Progenitor cell of endocrine pancreas (in vitro differentiated cells): ENCODE data around the gene CDC42SE1. TPM values are rescaled to one million over a fixed set of nuclear protein-coding genes. Genes with fewer than 3 reads are reported as not detected.

Experiments
- DNase-seq: peaks from one replicate; pipeline ENCODE4 v3.0.0; 2021; ENCODE audit warnings: low spot score; ENCODE audit not compliant: unreplicated experiment
- H3K27ac Mint-ChIP-seq: 2 replicates; pipeline ENCODE4 v1.8.0; 2021; ENCODE audit warnings: mild to moderate bottlenecking, moderate library complexity, mixed read lengths
- H3K27me3 Mint-ChIP-seq: 2 replicates; pipeline ENCODE4 v1.8.0; 2021; ENCODE audit warnings: mixed read lengths
- H3K36me3 Mint-ChIP-seq: 2 replicates; pipeline ENCODE4 v1.8.0; 2022; ENCODE audit warnings: mixed read lengths; ENCODE audit not compliant: insufficient read depth
- H3K4me1 Mint-ChIP-seq: 2 replicates; pipeline ENCODE4 v1.8.0; 2021; ENCODE audit warnings: low read depth, mixed read lengths
- H3K4me3 Mint-ChIP-seq: 2 replicates; pipeline ENCODE4 v1.8.0; 2021; ENCODE audit warnings: low read depth, mild to moderate bottlenecking, moderate library complexity, mixed read lengths
- H3K9me3 Mint-ChIP-seq: 2 replicates; pipeline ENCODE4 v1.8.0; 2021; ENCODE audit warnings: low read depth, mixed read lengths
- total RNA-seq: library from RNA; stranded (reverse); gene quantifications from 2 replicates; pipeline ENCODE4 v1.2.1, GENCODE V29; 2021
- TF ChIP-seq, protein P1 (sequence below): fragments of 200-600 bp; sonication (generic); IDR thresholded peaks from one replicate; pipeline ENCODE4 v1.5.0; 2021; ENCODE audit warnings: antibody characterized with exemption, mild to moderate bottlenecking; ENCODE audit not compliant: unreplicated experiment

Gene CDC42SE1
- total RNA-seq, 1 donor from 2014 or later: 101 TPM

DNA sequence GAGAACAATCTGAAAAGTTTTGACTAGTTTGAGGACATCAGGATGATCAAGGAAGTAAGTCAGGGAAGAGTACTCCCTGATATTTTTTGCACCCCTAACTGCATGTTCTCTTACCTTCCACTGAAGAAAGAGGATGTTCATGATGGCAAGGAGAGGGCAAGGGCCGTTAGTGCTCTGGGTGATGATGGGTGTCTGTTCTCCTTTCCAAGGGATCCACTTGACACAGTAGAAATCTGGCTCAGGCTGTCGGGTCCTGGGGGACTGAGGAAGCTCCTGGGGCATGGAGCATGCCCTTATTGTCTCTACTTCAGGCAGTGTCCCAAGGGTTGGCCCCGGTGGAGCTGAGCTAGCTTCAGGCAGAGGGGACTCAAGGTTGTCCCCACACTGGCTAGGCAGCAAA is 57.4 kb downstream of the CDC42SE1 start:
- H3K4me3 Mint-ChIP-seq: no peak overlapping the region
- no peaks in the 10 kb centered on the region for H3K27me3 Mint-ChIP-seq
- H3K4me1 Mint-ChIP-seq: peaks cover 34% of the 10 kb centered on the region
- no peak overlapping the region for H3K27ac Mint-ChIP-seq
- H3K36me3 Mint-ChIP-seq: peaks cover 13% of the 10 kb centered on the region
- no peak for DNase-seq
- TF ChIP-seq, protein P1, sequence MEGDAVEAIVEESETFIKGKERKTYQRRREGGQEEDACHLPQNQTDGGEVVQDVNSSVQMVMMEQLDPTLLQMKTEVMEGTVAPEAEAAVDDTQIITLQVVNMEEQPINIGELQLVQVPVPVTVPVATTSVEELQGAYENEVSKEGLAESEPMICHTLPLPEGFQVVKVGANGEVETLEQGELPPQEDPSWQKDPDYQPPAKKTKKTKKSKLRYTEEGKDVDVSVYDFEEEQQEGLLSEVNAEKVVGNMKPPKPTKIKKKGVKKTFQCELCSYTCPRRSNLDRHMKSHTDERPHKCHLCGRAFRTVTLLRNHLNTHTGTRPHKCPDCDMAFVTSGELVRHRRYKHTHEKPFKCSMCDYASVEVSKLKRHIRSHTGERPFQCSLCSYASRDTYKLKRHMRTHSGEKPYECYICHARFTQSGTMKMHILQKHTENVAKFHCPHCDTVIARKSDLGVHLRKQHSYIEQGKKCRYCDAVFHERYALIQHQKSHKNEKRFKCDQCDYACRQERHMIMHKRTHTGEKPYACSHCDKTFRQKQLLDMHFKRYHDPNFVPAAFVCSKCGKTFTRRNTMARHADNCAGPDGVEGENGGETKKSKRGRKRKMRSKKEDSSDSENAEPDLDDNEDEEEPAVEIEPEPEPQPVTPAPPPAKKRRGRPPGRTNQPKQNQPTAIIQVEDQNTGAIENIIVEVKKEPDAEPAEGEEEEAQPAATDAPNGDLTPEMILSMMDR: no peak
- no peaks in the 10 kb centered on the region for H3K9me3 Mint-ChIP-seq

DNA sequence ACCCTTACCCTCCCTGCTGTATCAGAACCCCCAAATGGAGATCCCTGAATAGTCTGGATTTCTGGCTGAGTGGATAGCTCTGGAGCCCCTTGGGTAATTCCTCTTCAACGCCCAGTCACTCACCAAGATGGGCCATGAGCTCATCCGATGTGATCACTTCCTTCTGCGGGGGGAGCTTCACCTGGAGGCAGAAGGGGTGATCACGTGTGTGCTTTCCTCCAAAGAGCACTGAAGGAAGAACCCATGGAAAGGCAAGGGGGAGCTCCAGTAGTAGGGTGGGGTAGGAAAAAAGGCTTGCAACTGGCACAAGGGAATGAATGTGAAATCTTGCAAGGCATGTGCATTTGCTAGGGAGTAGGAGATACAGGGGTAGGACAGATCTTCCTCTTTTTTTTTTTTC is 57.8 kb downstream of the CDC42SE1 start:
- Mint-ChIP-seq H3K4me1 (peaks cover 29% of the 10 kb centered on the region), H3K9me3 (no peaks in the 10 kb centered on the region), H3K36me3 (peaks cover 15% of the 10 kb centered on the region), H3K27me3 (no peaks in the 10 kb centered on the region), H3K4me3 (no peak overlapping the region), H3K27ac (no peak overlapping the region)
- DNase-seq: no peak
- TF ChIP-seq, protein P1: no peak

Other genes with a start within 250 kb of the CDC42SE1 start
- gene ARNT, start 183.0 kb downstream of the CDC42SE1 start, total RNA-seq: 39.0 and 40.9 TPM in 2 replicates
- gene CTXND2, start 172.5 kb downstream of the CDC42SE1 start, total RNA-seq: not detected in 2 replicates
- 110 TPM in 2 replicates for gene SETDB1, start 133.3 kb downstream of the CDC42SE1 start, total RNA-seq
- gene CERS2, start 84.8 kb downstream of the CDC42SE1 start, total RNA-seq: 187 and 203 TPM in 2 replicates
- gene ANXA9, start 77.3 kb downstream of the CDC42SE1 start, total RNA-seq: 3.5 TPM in 2 replicates
- gene MINDY1, start 52.7 kb downstream of the CDC42SE1 start, total RNA-seq: 28.3 and 32.5 TPM in 2 replicates
- gene PRUNE1, start 51.2 kb downstream of the CDC42SE1 start, total RNA-seq: 23.8 and 24.4 TPM in 2 replicates
- gene BNIPL, start 23.0 kb downstream of the CDC42SE1 start, total RNA-seq: 0.91 and 0.93 TPM in 2 replicates
- gene C1orf56, start 11.9 kb downstream of the CDC42SE1 start, total RNA-seq: 4.5 and 7.0 TPM in 2 replicates
- gene MLLT11, start 775 bp upstream of the CDC42SE1 start, total RNA-seq: 29.5 and 30.0 TPM in 2 replicates
- gene GABPB2, start 11.1 kb upstream of the CDC42SE1 start, total RNA-seq: 12.4 and 12.7 TPM in 2 replicates
- gene SEMA6C, start 87.0 kb upstream of the CDC42SE1 start, total RNA-seq: 31.5 and 34.0 TPM in 2 replicates
- not detected in 2 replicates for gene TNFAIP8L2, start 97.0 kb upstream of the CDC42SE1 start, total RNA-seq
- gene LYSMD1, start 106.3 kb upstream of the CDC42SE1 start, total RNA-seq: 12.8 and 14.0 TPM in 2 replicates
- gene SCNM1, start 106.5 kb upstream of the CDC42SE1 start, total RNA-seq: 47.1 and 52.0 TPM in 2 replicates
- 1.5 and 2.0 TPM in 2 replicates for gene TMOD4, start 116.4 kb upstream of the CDC42SE1 start, total RNA-seq
- 110 and 119 TPM in 2 replicates for gene VPS72, start 130.6 kb upstream of the CDC42SE1 start, total RNA-seq
- 84.0 and 95.5 TPM in 2 replicates for gene PIP5K1A, start 138.9 kb upstream of the CDC42SE1 start, total RNA-seq
- gene PSMD4, start 195.1 kb upstream of the CDC42SE1 start, total RNA-seq: 163 and 177 TPM in 2 replicates
- 43.0 and 45.0 TPM in 2 replicates for gene ZNF687, start 222.7 kb upstream of the CDC42SE1 start, total RNA-seq